ELR (cell line): ENCODE measurements around the gene CBX7.
A peak's percentile ranks its signal among the peaks of the same experiment; 100 is the strongest.

ENCODE experiments used
- DNase-seq: peaks from one replicate; pipeline ENCODE4 v3.0.0-alpha.2; 2015; ENCODE audit warnings: low read depth

CBX7 gene

GRCh38 chr22:39123751-39124581 lies 28.5 kb downstream of the CBX7 start:
- no peak for DNase-seq

- DNase-seq: no peak
Measured at GRCh38 chr22:39122772-39123470, 29.6 kb downstream of the CBX7 start.

GRCh38 chr22:39120983-39121382 lies 31.5 kb downstream of the CBX7 start:
- no peak for DNase-seq

- peak; percentile 73 for DNase-seq
Measured at GRCh38 chr22:39117585-39118191, 34.8 kb downstream of the CBX7 start.

GRCh38 chr22:39115977-39116621 lies 36.4 kb downstream of the CBX7 start:
- no peak for DNase-seq

- DNase-seq: no peak
Measured at GRCh38 chr22:39115570-39115969, 36.9 kb downstream of the CBX7 start.

- DNase-seq: no peak
Measured at GRCh38 chr22:39114112-39114511, 38.4 kb downstream of the CBX7 start.

- DNase-seq: no peak
Measured at GRCh38 chr22:39110631-39111561, 41.6 kb downstream of the CBX7 start.

GRCh38 chr22:39109361-39109760 lies 43.1 kb downstream of the CBX7 start:
- DNase-seq: no peak

- no peak for DNase-seq
Measured at GRCh38 chr22:39108487-39108886, 44.0 kb downstream of the CBX7 start.

- no peak for DNase-seq
Measured at GRCh38 chr22:39106326-39106725, 46.2 kb downstream of the CBX7 start.

- no peak for DNase-seq
Measured at GRCh38 chr22:39103431-39103830, 49.0 kb downstream of the CBX7 start.

- DNase-seq: no peak
Measured at GRCh38 chr22:39101226-39101625, 51.3 kb downstream of the CBX7 start.

GRCh38 chr22:39098576-39098975 lies 53.9 kb downstream of the CBX7 start:
- no peak for DNase-seq

- DNase-seq: no peak
Measured at GRCh38 chr22:39098026-39098425, 54.5 kb downstream of the CBX7 start.

- DNase-seq: no peak
Measured at GRCh38 chr22:39097098-39098020, 55.1 kb downstream of the CBX7 start, which contains the start of gene APOBEC3H. APOBEC3H (plus strand) TSS chr22:39097244; CDS start chr22:39100279, 3,035 bp downstream.

GRCh38 chr22:39095971-39096370 lies 56.5 kb downstream of the CBX7 start:
- DNase-seq: no peak

GRCh38 chr22:39094717-39095389 lies 57.6 kb downstream of the CBX7 start:
- DNase-seq: no peak

GRCh38 chr22:39092111-39092862 lies 60.2 kb downstream of the CBX7 start:
- DNase-seq: no peak
